Stimulated activated CD4-positive, alpha-beta T cell treated with anti-CD3 and anti-CD28 coated beads, Interleukin-15, amount 100 ng/mL, for 24 hours (primary cell): Measurements from ENCODE around the gene ASPN.
A peak's percentile ranks its signal among the peaks of the same experiment; 100 is the strongest.
"Not testable (repeated sequence)": the region's sequence is repeated elsewhere in the genome, so short reads cannot be mapped to it uniquely, and the experiment has no call there.

Source experiments
- DNase-seq: peaks from one replicate; pipeline ENCODE4 v3.0.0-alpha.2; 2020

The ASPN gene

DNA sequence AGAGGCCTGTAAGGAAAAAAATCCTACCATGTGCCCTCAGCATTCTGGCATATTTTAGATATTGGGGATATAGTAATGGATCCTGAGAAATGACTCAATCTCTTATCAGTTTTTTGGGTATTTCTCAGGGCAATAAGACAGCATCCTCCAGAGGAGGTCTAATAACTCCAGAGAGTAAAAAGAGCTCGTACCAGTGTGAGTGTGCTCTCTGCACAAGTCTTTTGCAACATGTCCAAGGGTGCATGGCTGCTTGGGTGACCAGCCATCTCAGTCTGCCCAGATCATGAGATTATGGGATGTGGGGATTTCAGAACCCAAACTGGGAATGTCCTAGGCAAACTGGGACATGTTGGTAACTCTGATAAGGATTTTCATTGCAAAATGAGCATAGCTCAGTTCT is 15.3 kb downstream of the ASPN start:
- DNase-seq = no peak

DNA sequence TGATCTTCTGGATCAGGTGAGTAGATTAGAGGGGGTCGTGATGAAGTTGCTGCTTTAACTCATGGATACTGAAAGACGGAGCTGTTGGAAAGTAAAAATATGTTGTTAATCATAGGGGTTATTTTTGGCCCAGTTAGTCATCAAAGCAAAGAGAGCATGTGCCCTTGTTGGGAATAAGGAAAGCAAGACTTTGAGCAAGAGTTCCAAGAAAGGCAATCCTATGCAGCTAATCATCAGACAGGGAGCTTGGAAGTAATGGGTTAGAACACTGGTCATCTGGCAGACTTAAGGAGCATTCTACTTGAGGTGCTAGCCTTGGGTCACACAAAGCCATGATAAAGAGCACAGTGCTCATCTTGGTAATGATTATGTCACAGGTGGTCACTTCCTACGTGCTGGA is 18.3 kb downstream of the ASPN start:
- DNase-seq = no peak

DNA sequence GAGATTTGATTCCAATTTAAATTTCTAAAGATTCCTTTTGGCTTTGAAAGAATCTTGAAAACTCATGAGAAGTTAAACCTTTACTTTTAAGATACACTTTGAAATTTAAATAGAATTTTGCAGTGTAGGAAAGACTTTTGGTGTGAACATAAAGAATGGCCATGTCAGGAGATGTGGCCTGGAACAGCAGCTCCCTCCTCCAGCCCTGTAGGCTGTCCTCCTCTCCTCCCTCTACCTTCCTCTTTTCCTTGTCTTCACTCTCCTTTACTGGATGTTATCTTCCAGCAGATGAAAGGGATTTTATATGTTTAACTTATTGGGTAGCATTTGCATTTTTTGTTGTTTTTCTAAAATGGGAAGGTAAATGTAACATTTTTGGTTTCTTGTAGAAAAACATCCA is 18.9 kb downstream of the ASPN start:
- DNase-seq = no peak

DNA sequence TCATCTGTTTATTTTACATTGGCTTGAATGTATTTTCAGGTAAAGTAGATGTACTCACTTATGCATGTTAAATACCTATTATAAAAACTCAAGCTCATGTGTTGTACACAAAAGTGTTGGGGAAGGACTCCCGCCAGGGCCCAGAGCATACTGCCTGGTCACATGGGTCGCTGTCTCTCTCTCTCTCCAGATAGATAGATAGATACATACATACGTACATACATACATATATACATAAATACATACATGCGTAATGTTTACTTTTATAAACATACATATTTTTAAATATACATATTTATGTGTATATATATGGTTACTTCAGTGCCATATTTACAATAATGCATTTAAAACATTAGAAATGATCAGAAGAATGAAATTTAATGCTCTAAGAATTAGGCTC is 24.7 kb downstream of the ASPN start:
- no peak for DNase-seq

DNA sequence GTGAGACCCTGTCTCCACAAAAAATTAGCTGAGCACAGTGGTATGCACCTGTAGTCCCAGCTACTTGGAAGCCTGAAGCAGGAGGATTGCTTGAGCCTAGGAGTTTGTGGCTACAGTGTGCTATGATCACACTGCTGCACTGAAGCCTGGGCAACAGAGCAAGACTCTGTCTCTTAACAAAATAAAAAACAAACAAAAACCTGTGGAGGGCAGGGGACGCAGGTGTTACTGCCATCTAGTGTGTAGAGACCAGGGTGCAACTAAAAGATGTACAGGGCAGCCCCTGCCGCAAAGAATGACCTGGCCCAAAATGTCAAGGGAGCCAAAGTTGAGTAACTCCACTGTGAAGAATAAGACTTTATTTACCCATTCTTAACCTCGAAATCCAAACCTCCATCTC is 27.1 kb downstream of the ASPN start:
- peak; percentile 4 for DNase-seq

DNA sequence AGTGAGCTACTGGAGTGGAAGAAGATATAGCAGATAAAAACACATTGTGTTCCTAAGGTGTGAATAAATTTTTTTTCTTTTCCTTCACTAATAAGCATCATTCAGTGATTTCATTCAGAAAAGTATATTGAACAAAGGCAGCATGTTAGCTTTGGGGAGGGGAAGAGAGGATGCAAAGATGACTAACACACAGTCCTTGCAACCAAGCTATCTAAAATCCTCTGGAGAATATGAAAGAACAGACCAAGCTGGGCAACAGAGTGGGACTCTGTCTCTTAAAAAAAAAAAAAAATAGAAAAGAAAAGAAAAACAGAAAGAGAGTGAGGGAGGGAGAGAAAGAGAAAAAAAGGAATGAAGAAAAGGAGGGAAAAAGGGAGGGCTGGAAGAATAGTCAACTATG is 35.8 kb downstream of the ASPN start:
- no peak for DNase-seq

DNA sequence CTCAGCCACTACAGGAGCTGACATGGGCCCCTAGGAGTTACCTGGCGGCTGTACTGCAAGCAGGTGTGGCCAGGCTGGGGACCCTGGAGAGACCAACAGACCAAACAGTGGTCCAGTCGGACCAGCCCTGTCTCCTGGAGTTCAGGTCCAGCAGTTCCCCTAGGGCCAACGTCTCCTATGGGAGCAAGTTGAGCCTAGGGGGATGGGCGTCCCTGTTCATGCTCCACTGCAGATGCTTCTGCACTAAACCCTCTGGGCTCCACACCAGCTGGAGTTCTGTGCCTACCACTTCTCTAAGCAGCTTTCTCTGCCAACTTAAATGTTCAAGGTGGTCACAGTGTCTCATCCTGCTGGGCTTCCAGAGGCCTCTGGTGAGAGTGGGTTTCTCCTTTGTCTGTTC is 37.5 kb downstream of the ASPN start:
- no peak for DNase-seq

DNA sequence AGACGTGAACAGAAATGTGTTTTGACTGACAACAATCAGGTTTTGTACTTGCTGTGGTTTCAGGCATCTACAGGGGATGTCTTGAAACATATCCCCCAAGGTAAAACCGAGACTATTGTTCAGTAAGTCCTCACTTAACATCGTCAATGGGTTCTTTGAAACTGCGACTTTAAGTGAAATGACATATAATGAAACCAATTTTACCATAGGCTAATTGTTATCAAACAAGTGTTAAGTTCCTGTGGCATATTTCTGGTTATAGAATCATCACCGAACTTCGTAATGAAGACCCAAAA is 41.6 kb downstream of the ASPN start:
- DNase-seq = no peak

DNA sequence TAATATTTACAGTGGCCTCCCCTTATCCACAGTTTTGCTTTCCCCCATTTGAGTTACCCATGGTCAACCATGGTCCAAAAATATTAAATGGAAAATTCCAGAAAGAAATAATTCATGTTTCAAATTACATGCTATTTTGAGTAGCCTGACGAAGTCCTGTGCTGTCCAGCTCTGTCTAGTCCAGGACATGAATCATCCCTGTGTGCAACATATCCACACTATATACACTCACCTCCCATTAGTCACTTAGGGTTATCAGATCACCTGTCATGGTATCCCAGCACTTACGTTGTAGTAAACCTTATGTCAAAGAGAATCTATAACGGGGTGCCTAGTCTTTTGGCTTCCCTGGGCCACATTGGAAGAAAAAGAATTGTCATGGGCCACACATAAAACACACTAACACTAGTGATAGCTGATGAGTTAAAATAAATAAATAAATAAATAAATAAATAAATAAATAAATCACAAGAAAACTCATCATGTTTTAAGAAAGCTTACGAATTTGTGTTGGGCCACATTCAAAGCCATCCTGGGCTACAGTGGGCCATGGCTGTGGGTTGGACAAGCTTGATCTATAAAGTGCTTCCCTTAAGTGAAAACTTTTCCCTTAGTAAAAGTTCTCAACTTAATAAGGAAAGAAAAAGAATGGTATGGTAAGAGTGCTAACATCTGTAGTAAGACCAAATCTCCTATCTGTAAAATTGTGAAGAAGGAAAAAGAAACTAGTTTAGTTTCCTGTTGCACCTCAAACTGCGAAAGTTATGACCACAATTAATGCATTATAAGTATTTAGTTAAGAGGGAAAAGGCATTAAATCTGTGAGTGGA is 42.2 kb downstream of the ASPN start:
- no peak for DNase-seq

DNA sequence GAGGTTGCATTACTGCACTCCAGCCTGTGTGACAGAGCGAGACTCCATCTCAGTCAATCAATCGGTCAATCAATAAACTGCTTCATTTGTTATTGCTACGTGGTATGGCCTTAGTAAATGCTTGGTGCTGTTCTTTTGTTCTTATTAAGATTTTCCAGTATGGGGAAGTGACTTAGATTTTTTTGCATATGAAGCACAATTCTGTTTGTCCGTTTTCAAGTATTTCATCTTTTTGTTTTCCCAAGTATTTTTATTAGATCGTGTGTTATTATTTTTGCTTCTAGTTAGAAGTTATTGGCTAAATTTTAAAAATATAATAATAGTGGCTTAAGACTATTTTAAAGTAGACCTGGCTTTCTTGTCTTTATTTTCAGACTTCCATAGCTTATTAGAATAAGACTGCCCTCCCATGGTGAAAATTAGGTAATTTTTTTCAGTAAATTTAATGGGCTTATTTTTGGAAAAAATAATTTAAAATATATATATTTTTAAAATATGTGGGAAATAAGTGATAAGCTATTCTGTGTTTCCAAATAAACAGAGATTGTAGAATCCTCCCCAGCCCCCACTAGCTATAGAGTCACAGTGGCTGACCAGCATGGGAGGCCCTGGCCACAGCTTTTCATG is 43.3 kb downstream of the ASPN start:
- no peak for DNase-seq

DNA sequence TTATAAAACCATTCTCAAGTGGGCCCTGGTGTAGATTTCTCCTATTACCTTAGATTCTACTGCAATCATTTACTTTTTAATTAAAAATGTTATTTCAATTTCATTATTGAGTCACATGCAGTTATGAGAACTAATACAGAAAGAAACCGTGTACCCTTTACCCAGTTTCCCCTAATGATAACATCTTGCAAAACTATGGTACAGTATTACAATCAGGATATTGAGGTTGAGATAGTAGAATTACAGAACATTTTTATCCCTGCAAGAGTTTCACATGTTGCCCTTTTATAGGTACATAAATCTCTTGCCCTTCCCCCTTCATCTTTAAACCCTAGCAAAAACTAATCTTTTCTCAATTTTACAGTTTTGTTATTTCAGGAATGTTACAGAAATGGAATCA is 47.0 kb downstream of the ASPN start:
- no peak for DNase-seq

DNA sequence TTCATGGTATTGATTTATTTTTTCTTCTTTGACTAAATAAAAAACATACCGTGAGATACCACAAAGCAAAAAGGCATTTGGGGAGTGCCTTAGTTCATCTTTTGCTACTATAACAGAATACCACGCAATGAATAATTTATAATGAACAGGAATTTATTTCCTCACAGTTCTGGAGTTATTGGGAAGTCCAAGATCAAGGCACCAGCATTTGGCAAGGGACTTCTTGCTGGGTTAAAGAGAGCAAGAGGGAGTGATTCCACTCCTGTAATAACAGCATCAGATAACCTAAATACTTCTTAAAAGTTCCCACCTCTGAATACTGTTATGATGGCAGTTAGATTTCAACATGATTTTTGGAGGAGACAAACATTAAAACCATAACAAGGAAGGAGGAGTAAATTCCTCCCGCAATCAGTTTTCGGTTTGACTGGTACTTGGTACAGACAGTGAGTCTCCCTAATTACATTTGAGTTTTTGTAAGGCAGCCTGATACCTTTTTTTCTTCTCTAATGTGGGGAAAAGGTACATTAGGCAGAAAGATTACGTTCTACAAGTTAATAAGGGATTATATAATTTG is 49.2 kb downstream of the ASPN start:
- no peak for DNase-seq

DNA sequence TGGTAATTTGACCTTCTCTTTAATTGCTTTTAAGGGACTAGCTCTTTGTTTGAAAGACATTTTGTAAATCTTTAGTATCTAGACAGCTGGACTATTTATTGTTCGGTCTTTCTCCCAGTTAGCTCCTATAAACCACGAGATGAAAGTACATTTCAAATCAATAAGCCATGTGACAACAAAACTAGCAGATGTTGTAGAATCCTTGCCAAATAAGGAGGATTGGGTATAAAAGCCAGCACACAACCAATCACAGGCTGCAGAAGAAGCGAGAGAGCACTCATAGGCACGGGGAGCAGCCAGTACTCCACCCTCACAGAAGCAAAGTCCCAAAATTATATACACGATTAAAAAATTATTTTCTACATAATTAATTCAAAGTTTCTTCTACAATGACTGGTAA is 50.0 kb downstream of the ASPN start:
- no peak for DNase-seq

DNA sequence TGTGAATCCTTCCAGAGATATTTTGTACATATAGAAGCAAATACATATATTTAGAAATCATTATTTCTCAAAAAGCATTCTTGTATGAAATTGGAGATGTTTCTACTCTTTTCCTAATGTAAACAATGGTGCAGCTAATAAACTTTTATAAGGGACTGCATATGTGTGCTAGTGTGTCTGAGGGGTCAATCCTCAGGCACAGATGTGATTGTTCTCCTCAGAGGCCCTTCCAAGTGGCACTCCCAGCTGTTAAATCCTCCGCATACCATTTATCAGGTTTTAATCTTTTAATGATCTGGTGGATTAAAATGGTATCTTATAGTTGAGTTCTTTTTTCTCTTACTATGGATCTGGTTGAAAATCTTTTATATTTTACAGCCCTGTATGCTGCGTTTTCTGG is 52.5 kb downstream of the ASPN start:
- no peak for DNase-seq

DNA sequence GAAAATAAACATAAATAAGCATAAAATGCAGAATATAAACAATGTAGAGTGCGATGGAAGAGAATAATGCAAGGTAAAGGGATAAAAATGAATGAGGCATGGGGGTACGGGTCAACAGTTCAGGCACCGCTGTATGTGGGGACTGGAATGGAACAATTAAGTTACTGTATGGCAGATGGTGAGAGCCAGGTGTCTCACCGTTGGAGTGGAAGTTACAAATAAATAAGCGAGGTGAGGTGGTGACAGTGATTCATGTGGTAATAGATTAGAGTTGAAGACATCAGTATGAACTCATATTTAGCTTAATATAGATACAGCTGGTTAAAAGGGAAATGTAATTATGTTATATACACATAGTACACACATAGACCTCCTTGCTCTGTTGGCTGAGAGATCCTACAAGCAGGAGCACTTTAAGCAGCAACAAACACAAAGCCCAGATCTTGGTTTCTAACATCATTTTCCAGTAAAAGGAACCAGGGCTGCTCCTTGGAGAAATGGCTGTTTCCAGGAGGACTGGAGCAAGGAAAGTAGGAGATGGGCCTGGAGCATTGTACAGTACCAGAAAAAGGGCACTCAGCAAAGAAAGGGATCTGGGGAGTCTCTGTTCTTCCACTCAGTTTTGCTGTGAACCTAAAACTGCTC is 55.7 kb downstream of the ASPN start:
- DNase-seq = no peak

DNA sequence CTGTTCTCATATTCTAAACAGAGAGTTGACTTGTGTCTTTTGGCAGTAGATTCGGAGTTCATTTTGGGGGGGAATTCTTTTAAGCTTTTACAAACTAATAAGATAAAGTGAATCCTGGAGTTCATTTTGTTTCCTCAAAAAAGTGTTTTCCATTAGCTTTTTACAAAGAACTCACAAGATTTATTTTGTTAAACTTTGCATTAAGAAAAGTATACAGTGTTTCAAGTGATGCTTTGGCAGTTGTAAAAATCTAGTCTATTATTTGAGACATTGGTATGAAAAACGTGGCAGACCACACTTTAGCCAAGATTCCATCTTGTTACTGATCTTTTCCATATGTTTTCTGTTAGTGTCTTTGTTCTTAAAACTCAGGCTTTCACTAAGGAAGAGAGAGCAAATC is 56.8 kb downstream of the ASPN start:
- no peak for DNase-seq

DNA sequence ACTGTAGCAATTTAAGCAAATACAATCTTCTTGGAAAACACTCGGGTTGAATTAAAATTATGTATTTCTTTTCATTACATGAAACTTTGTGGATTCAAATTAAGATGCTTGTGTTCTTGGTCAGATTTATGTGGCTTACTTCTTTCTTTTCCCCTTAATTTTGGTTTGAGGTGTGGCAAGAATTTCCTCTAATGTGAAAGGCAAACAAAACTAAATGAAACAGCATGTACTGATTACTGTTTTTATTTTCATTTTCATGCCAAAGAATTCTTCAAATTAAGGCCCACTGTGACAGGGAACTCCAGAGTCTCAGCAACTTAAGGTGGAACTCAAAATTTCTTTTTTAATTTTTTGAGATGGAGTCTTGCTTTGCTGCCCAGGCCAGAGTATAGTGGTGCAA is 58.0 kb downstream of the ASPN start, which contains the start of gene OMD:
OMD (minus strand) TSS at position 132 of the 400 bp plus-strand sequence. CDS start 6,913 bp downstream, outside the sequence.
- no peak for DNase-seq

DNA sequence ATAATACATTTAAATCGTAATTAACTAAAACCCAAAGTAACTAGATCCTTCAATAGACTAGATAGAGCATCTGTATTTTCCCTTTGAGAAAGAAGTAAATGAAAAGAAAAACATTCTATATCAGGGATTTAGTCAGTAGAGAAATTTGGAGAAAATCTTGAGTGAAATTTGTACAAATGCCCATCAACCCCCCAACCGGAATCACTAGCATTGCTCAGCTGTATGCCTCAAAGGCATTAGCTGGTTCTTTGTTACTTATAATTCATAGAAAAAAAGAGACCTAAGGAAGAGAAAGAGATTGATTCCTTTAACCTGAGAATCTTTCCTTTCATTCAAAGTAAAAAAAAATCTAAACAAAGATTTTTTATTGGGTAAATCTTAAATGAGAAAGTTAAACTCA is 58.7 kb downstream of the ASPN start:
- DNase-seq = no peak

DNA sequence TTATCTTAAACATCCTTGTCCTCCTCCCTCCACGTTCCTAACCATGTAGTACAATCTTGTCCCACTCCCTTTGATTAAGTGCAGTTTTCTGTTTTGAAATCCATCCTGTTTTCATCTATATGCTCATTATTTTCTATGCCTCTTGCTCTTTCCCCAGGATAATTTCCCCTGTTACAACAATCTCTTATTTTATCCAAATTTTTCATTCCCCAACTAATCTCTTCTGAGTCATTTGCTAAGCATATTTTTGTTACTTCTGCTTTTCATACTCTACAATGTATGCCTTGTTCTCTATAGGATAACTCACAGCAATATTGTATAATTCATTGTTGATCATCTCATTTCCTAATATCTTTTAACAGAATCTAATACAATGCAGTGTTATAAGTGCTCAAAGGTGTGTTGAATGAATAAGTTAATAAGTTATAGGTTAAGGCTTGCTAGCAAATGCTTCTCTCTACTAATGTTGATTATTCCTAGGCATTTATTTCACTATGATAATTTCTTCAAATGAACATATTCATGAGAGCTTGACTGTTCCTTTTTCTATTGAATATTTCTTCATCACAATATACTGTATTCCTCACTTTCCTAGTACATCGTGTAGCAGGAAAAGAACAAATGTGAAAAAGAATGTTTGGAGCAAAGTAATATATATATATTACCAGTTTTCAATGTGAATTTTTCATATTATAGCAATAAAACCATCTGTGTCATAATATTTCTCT is 59.5 kb downstream of the ASPN start:
- DNase-seq = no peak

DNA sequence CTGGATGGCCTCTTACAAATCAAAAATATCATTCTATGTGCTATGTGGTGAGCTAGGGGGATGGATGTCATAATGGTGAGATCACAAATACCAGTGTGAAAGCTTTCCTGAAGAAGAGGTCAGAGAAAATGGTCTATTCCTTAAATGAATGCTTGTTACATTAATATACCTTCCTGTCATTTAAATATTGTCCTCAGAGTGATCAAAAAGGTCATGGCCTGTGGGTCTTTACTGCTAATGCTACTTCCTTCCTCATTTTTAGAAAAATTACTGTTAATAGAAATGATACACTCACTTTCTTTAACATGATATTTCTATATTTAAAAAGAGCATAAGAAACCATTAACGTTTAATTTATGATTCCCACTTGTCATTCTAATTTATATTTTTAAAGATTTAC is 67.7 kb downstream of the ASPN start:
- no peak for DNase-seq

DNA sequence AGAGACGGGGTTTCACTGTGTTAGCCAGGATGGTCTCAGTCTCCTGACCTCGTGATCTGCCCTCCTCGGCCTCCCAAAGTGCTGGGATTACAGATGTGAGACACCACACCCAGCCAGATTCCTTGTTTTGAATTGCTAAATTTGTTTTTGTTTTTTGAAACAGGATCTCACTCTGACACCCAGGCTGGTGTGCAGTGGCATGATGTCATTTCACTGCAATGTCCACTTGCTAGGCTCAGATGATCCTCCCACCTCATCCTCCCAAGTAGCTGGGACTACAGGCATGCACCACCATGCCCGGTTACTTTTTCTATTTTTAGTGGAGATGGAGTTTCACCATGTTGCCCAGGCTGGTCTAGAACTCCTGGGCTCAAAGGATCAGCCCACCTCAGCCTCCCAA is 71.1 kb downstream of the ASPN start:
- not testable (repeated sequence) for DNase-seq

DNA sequence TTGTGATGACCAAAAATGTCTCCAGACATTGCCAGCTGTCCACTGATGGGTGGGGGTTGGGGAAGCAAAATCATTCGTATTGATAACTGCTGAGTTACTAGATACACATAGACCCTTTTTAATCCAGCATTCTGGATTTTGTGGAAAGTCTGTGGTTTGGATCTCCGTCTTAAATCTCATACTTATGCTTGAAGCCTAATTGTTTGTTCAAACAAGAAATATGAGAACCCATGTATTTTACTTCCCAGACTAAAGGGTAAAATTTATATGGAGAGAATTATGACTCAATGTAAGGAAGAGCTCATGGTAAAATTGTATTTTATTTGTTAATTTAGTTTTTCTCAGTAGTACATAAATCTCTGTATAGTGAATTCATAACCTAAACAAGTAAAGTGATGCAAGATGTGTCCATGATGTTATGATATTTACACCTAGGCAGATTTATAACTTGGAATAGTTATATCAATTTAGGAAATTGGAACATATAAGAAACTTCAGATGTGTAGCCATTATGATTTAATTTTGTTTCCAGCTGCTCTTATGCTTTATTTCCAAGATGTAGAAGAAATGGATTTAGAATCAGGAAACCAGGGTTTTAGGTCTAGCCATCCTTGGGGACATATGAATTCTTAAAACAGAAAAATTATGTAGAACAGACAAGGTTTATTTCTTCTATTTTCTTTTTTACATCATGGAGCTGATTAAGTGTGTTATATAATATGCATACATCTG is 73.4 kb downstream of the ASPN start:
- no peak for DNase-seq

DNA sequence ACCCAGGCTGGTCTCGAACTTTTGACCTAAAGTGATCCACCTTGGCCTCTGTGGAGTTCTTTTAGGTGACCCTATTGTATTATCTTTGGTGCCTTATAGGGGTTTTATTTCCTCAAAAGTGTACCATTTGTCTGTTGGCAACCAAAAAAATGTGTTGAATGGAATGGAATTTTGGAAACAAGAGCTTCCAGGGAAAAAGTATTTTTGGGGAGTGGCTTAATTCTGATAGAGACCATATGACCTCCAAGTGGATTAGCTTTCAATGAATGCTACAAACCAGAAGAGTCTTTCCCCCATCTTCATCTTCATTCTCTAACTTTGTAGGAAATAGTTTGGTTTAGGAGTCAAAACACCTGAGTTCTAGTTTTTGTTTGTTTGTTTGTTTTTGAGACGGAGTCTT is 74.5 kb downstream of the ASPN start:
- DNase-seq = no peak
